MM.1S (cell line): ENCODE data around the gene TFDP3.

Experiments used
- CTCF ChIP-seq: fragments of 300-600 bp; sonication (generic); IDR thresholded peaks from 2 replicates; pipeline ENCODE4 v1.5.1; 2016; ENCODE audit warnings: antibody characterized with exemption, low read length, mixed read lengths
- EZH2phosphoT487 ChIP-seq: fragments of 300-600 bp; sonication (generic); IDR thresholded peaks from 2 replicates; pipeline ENCODE4 v1.6.1; 2018; ENCODE audit warnings: antibody characterized with exemption, low read length

- TF ChIP-seq CTCF (no peak), EZH2phosphoT487 (no peak)
Observed at GRCh38 chrX:133183806-133184205, 34.3 kb downstream of the TFDP3 start.
